ENCODE measurements around the gene MTFR1L. TPM values are rescaled to one million over a fixed set of nuclear protein-coding genes. Genes with fewer than 3 reads are reported as not detected.

The MTFR1L gene
- polyA plus RNA-seq, 1 donor from 2014 or later: 115 TPM

DNA sequence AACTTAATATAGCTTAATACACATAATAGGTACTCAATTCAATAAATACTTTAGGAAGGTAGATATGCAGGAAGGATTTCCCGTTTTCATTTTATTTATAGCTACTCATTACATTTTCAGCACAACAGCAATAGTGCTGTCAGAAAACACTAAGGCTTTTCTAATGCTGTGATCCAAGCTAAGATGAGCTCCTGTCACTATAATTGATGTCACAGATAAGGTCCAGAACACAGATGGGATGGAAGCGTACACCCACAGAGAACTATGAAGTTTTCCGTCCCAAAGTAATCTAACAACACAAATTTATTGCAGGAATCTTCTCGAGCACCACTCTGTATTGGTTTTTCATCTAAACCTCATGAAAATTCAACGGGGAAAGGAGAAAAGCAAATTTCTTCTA is 25.9 kb downstream of the MTFR1L start:
- no peak for TF ChIP-seq EP300 (conservative IDR thresholded peaks at IDR 0.05; ENCODE audit: poor library complexity, severe bottlenecking)
- no peak for TF ChIP-seq RAD21 (conservative IDR thresholded peaks at IDR 0.05)
- TF ChIP-seq, protein P1, sequence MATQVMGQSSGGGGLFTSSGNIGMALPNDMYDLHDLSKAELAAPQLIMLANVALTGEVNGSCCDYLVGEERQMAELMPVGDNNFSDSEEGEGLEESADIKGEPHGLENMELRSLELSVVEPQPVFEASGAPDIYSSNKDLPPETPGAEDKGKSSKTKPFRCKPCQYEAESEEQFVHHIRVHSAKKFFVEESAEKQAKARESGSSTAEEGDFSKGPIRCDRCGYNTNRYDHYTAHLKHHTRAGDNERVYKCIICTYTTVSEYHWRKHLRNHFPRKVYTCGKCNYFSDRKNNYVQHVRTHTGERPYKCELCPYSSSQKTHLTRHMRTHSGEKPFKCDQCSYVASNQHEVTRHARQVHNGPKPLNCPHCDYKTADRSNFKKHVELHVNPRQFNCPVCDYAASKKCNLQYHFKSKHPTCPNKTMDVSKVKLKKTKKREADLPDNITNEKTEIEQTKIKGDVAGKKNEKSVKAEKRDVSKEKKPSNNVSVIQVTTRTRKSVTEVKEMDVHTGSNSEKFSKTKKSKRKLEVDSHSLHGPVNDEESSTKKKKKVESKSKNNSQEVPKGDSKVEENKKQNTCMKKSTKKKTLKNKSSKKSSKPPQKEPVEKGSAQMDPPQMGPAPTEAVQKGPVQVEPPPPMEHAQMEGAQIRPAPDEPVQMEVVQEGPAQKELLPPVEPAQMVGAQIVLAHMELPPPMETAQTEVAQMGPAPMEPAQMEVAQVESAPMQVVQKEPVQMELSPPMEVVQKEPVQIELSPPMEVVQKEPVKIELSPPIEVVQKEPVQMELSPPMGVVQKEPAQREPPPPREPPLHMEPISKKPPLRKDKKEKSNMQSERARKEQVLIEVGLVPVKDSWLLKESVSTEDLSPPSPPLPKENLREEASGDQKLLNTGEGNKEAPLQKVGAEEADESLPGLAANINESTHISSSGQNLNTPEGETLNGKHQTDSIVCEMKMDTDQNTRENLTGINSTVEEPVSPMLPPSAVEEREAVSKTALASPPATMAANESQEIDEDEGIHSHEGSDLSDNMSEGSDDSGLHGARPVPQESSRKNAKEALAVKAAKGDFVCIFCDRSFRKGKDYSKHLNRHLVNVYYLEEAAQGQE (IDR thresholded peaks at IDR 0.05; ENCODE audit: borderline replicate concordance): no peak
- TF ChIP-seq POLR2AphosphoS5 (IDR thresholded peaks at IDR 0.05): no peak
- TF ChIP-seq SMC3 (conservative IDR thresholded peaks at IDR 0.05; ENCODE audit: poor library complexity): no peak
- TF ChIP-seq EZH2 (IDR thresholded peaks at IDR 0.05; ENCODE audit: borderline replicate concordance, insufficient read depth, low read length, poor library complexity, severe bottlenecking): no peak
- TF ChIP-seq, protein P2, sequence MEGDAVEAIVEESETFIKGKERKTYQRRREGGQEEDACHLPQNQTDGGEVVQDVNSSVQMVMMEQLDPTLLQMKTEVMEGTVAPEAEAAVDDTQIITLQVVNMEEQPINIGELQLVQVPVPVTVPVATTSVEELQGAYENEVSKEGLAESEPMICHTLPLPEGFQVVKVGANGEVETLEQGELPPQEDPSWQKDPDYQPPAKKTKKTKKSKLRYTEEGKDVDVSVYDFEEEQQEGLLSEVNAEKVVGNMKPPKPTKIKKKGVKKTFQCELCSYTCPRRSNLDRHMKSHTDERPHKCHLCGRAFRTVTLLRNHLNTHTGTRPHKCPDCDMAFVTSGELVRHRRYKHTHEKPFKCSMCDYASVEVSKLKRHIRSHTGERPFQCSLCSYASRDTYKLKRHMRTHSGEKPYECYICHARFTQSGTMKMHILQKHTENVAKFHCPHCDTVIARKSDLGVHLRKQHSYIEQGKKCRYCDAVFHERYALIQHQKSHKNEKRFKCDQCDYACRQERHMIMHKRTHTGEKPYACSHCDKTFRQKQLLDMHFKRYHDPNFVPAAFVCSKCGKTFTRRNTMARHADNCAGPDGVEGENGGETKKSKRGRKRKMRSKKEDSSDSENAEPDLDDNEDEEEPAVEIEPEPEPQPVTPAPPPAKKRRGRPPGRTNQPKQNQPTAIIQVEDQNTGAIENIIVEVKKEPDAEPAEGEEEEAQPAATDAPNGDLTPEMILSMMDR (IDR thresholded peaks at IDR 0.05; ENCODE audit: poor library complexity, severe bottlenecking): no peak
- no peak for TF ChIP-seq MXI1 (conservative IDR thresholded peaks at IDR 0.05; ENCODE audit: poor library complexity, severe bottlenecking)
- TF ChIP-seq TAF1 (IDR thresholded peaks at IDR 0.05; ENCODE audit: low read depth): no peak
- H3K36me3 ChIP-seq (ENCODE audit: insufficient read depth, low read length): no peaks in the 10 kb centered on the region
- H3K27ac ChIP-seq (ENCODE audit: low read length): no peak overlapping the region
- no peak overlapping the region for H3K4me3 ChIP-seq (ENCODE audit: low read length)
- H4K20me1 ChIP-seq (ENCODE audit: insufficient read depth): no peaks in the 10 kb centered on the region
- H3K27me3 ChIP-seq (ENCODE audit: insufficient read depth, low read depth, low read length): no peaks in the 10 kb centered on the region
- H3K9me3 ChIP-seq (ENCODE audit: low read length): no peaks in the 10 kb centered on the region
- H3K4me2 ChIP-seq (ENCODE audit: low read length): no peak overlapping the region
- no peak overlapping the region for H2AFZ ChIP-seq (ENCODE audit: low read depth, low read length)
- no peaks in the 10 kb centered on the region for H3F3A ChIP-seq (ENCODE audit: insufficient read depth, low read length, poor library complexity, severe bottlenecking)
- H3K79me2 ChIP-seq (replicated peaks; ENCODE audit: insufficient read depth, low read length): no peaks in the 10 kb centered on the region
- no peaks in the 10 kb centered on the region for H3K9me2 ChIP-seq (ENCODE audit: insufficient read depth, low read length)
- H3K9ac ChIP-seq (ENCODE audit: low read length): no peak overlapping the region

DNA sequence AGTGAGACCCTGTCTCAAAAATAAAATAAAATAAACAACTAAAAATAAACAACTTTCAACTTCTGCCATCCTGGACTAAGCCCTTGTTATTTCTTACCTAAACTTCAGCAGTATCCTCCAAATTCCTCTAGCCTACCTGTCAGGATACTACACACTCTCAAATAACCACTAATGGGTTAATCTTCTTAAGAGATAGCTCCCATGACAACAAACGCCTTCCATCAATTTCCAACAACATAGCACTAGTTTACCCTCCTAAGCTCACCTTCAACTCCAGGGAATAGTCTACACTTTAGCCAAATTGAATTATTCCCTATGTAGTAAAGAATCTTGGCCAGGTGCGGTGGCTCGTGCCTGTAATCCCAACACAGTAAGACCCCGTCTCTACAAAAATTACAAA is 28.2 kb downstream of the MTFR1L start:
- TF ChIP-seq, protein P1 (IDR thresholded peaks at IDR 0.05; ENCODE audit: borderline replicate concordance): no peak
- TF ChIP-seq EZH2 (IDR thresholded peaks at IDR 0.05; ENCODE audit: borderline replicate concordance, insufficient read depth, low read length, poor library complexity, severe bottlenecking) (no peak), POLR2AphosphoS5 (IDR thresholded peaks at IDR 0.05) (no peak), MXI1 (conservative IDR thresholded peaks at IDR 0.05; ENCODE audit: poor library complexity, severe bottlenecking) (no peak), TAF1 (IDR thresholded peaks at IDR 0.05; ENCODE audit: low read depth) (no peak), SMC3 (conservative IDR thresholded peaks at IDR 0.05; ENCODE audit: poor library complexity) (no peak), EP300 (conservative IDR thresholded peaks at IDR 0.05; ENCODE audit: poor library complexity, severe bottlenecking) (no peak), RAD21 (conservative IDR thresholded peaks at IDR 0.05) (no peak)
- TF ChIP-seq, protein P2 (IDR thresholded peaks at IDR 0.05; ENCODE audit: poor library complexity, severe bottlenecking): no peak
- Histone ChIP-seq H3K4me2 (ENCODE audit: low read length) (no peak overlapping the region), H3K27ac (ENCODE audit: low read length) (no peak overlapping the region), H3K9me3 (ENCODE audit: low read length) (no peaks in the 10 kb centered on the region), H3K79me2 (replicated peaks; ENCODE audit: insufficient read depth, low read length) (no peaks in the 10 kb centered on the region), H3K27me3 (ENCODE audit: insufficient read depth, low read depth, low read length) (no peaks in the 10 kb centered on the region), H3K4me3 (ENCODE audit: low read length) (no peak overlapping the region), H3K9me2 (ENCODE audit: insufficient read depth, low read length) (no peaks in the 10 kb centered on the region), H3F3A (ENCODE audit: insufficient read depth, low read length, poor library complexity, severe bottlenecking) (no peaks in the 10 kb centered on the region), H3K36me3 (ENCODE audit: insufficient read depth, low read length) (no peaks in the 10 kb centered on the region), H4K20me1 (ENCODE audit: insufficient read depth) (no peaks in the 10 kb centered on the region), H3K9ac (ENCODE audit: low read length) (no peak overlapping the region), H2AFZ (ENCODE audit: low read depth, low read length) (no peak overlapping the region)

Measured in neural cell (in vitro differentiated cells).